SK-N-SH (cell line): ENCODE results near the gene CHEK1. TPM values are rescaled to one million over a fixed set of nuclear protein-coding genes. Genes with fewer than 3 reads are reported as not detected.

Experiments used
- CTCF ChIA-PET: fragments of 300-600, 350-600 bp; formaldehyde crosslinking; extraction: SDS; loops from one replicate; lab custom pipeline; 2021; lab: Yijun Ruan, JAX
- POLR2A ChIA-PET: fragments of 350-600 bp; sonication (Branson Sonifier 250); formaldehyde crosslinking; extraction: SDS; loops from one replicate; lab custom pipeline; 2020; ENCODE audit warnings: antibody characterized with exemption, inconsistent platforms; lab: Yijun Ruan, JAX
- DNase-seq: peaks from one replicate; pipeline ENCODE4 v3.0.0; 2012
- H2AFZ ChIP-seq: fragments of 200-600 bp; sonication (generic); 2 replicates; pipeline ENCODE4 v1.8.1; 2016; ENCODE audit warnings: antibody characterized with exemption, mild to moderate bottlenecking, low read depth
- H3F3A ChIP-seq: fragments of 200-600 bp; sonication (generic); replicated peaks from 2 replicates; pipeline ENCODE3; 2016; ENCODE audit warnings: antibody characterized with exemption, mild to moderate bottlenecking; ENCODE audit not compliant: insufficient read depth
- H3K27ac ChIP-seq, 2 experiments: fragments of 200-500 bp in 1 of 2; fragments of 200-600 bp in 1 of 2; sonication (Bioruptor generic) in 1 of 2; sonication (generic), shearing (Covaris generic) in 1 of 2; 2 replicates each; pipeline versions ENCODE4 v1.5.1 to v1.6.1; 2014 to 2016; ENCODE audit warnings: low read depth in 2 of 2, inconsistent platforms in 1 of 2, low read length in 1 of 2, mild to moderate bottlenecking in 1 of 2, mixed read lengths in 1 of 2
- H3K27me3 ChIP-seq: fragments of 200-600 bp; sonication (generic), shearing (Covaris generic); 2 replicates; pipeline ENCODE4 v1.6.1; 2016; ENCODE audit warnings: mixed run types; ENCODE audit not compliant: insufficient read depth
- H3K36me3 ChIP-seq, 2 experiments: fragments of 200-500 bp in 1 of 2; fragments of 200-600 bp in 1 of 2; sonication (Bioruptor generic) in 1 of 2; sonication (generic) in 1 of 2; replicated peaks in 1 of 2; 2 replicates each; pipeline versions ENCODE3 to v1.5.1; 2014 to 2016; ENCODE audit warnings: low read length in 1 of 2, mild to moderate bottlenecking in 1 of 2; ENCODE audit not compliant: insufficient read depth in 2 of 2, control insufficient read depth in 1 of 2
- H3K4me1 ChIP-seq, 2 experiments: fragments of 200-500 bp in 1 of 2; fragments of 200-600 bp in 1 of 2; sonication (Bioruptor generic) in 1 of 2; sonication (generic), shearing (Covaris generic) in 1 of 2; 2 replicates each; pipeline versions ENCODE4 v1.5.1 to v1.6.1; 2014 to 2016; ENCODE audit warnings: low read depth in 1 of 2, low read length in 1 of 2, mixed run types in 1 of 2; ENCODE audit not compliant: insufficient read depth in 2 of 2, control insufficient read depth in 1 of 2
- H3K4me2 ChIP-seq: fragments of 200-600 bp; sonication (generic), shearing (Covaris generic); 2 replicates; pipeline ENCODE4 v1.6.1; 2017; ENCODE audit warnings: mixed run types
- H3K4me3 ChIP-seq, 2 experiments: fragments of 200-500 bp in 1 of 2; fragments of 200-600 bp in 1 of 2; sonication (Bioruptor generic) in 1 of 2; sonication (generic), shearing (Covaris generic) in 1 of 2; 2 replicates each; pipeline versions ENCODE4 v1.5.1 to v1.8.1; 2014 to 2016; ENCODE audit warnings: low read depth in 2 of 2, inconsistent platforms in 1 of 2, low read length in 1 of 2, mild to moderate bottlenecking in 1 of 2, mixed read lengths in 1 of 2, moderate library complexity in 1 of 2
- H3K79me2 ChIP-seq: fragments of 200-600 bp; sonication (generic); 2 replicates; pipeline ENCODE4 v1.8.1; 2017; ENCODE audit warnings: mild to moderate bottlenecking; ENCODE audit not compliant: insufficient read depth
- H3K9ac ChIP-seq: fragments of 200-600 bp; sonication (generic); 2 replicates; pipeline ENCODE4 v1.6.1; 2017; ENCODE audit warnings: mixed run types
- H3K9me2 ChIP-seq: fragments of 200-600 bp; sonication (generic); 2 replicates; pipeline ENCODE4 v1.6.1; 2017; ENCODE audit warnings: mixed run types
- H3K9me3 ChIP-seq: fragments of 200-600 bp; sonication (generic); 2 replicates; pipeline ENCODE4 v1.6.1; 2017; ENCODE audit warnings: mixed run types, mild to moderate bottlenecking, moderate library complexity
- H4K20me1 ChIP-seq: fragments of 200-600 bp; sonication (generic); 2 replicates; pipeline ENCODE4 v1.6.1; 2017; ENCODE audit warnings: mild to moderate bottlenecking, mixed run types; ENCODE audit not compliant: insufficient read depth
- EZH2phosphoT487 ChIP-seq: fragments of 200-600 bp; sonication (generic); IDR thresholded peaks from 2 replicates; pipeline ENCODE4 v1.6.1; 2017; ENCODE audit warnings: low read depth, mixed run types, mild to moderate bottlenecking, antibody characterized with exemption, moderate library complexity, borderline replicate concordance
- FOSL2 ChIP-seq: IDR thresholded peaks from 2 replicates; pipeline ENCODE4 v1.4.0; 2012; ENCODE audit warnings: low read depth, mild to moderate bottlenecking, moderate library complexity, borderline replicate concordance
- GABPA ChIP-seq: IDR thresholded peaks from 2 replicates; pipeline ENCODE4 v1.4.0; 2012; ENCODE audit warnings: low read depth, mild to moderate bottlenecking
- MXI1 ChIP-seq: IDR thresholded peaks from 2 replicates; pipeline ENCODE4 v1.6.1; 2012; ENCODE audit warnings: mild to moderate bottlenecking, low read depth, low read length, improper control_type of control experiment
- NFIC ChIP-seq: IDR thresholded peaks from 2 replicates; pipeline ENCODE4 v1.4.0; 2012; ENCODE audit warnings: borderline replicate concordance
- NRF1 ChIP-seq: IDR thresholded peaks from 2 replicates; pipeline ENCODE4 v1.6.1; 2012; ENCODE audit warnings: low read depth, mild to moderate bottlenecking, low read length
- RCOR1 ChIP-seq: fragments of 150-350 bp; IDR thresholded peaks from 2 replicates; pipeline ENCODE4 v1.6.1; 2017; ENCODE audit warnings: antibody characterized with exemption, low read length
- RFX5 ChIP-seq: IDR thresholded peaks from 2 replicates; pipeline ENCODE4 v1.6.1; 2012; ENCODE audit warnings: mild to moderate bottlenecking, improper control_type of control experiment, low read length
- RXRA ChIP-seq: IDR thresholded peaks from 2 replicates; pipeline ENCODE4 v1.4.0; 2012; ENCODE audit warnings: low read depth, mild to moderate bottlenecking, borderline replicate concordance
- TCF12 ChIP-seq: IDR thresholded peaks from 2 replicates; pipeline ENCODE4 v1.4.0; 2012
- YY1 ChIP-seq: IDR thresholded peaks from 2 replicates; pipeline ENCODE4 v1.4.0; 2012; ENCODE audit warnings: low read depth, mild to moderate bottlenecking
- WGBS: methylation state at CpG from one replicate; pipeline ENCODE4 v1.1.6; 2017; ENCODE audit warnings: low lambda C conversion rate; 5-methylcytosine and 5-hydroxymethylcytosine counted together
- polyA plus RNA-seq, 3 experiments: library from polyadenylated mRNA; depleted of rRNA; stranded (reverse); fragments of >200 nt; gene quantifications; 2 replicates each; pipeline ENCODE4 v1.2.3, GENCODE V29; 2012
- TF ChIP-seq, protein P1 (sequence below): IDR thresholded peaks from 2 replicates; pipeline ENCODE4 v1.6.1; 2012; ENCODE audit warnings: mild to moderate bottlenecking, low read depth, low read length, moderate library complexity
- TF ChIP-seq, protein P2 (sequence below): fragments of 150-350 bp; IDR thresholded peaks from 2 replicates; pipeline ENCODE4 v1.6.1; 2017; ENCODE audit warnings: antibody characterized with exemption, low read length, low read depth, borderline replicate concordance
- TF ChIP-seq, protein P3 (sequence below): IDR thresholded peaks from 2 replicates; pipeline ENCODE4 v1.4.0; 2012; ENCODE audit warnings: low read depth

Gene CHEK1
- polyA plus RNA-seq, 1 of the 3 experiments (the other 2 are of a cell fraction) = 12.1 TPM

DNA sequence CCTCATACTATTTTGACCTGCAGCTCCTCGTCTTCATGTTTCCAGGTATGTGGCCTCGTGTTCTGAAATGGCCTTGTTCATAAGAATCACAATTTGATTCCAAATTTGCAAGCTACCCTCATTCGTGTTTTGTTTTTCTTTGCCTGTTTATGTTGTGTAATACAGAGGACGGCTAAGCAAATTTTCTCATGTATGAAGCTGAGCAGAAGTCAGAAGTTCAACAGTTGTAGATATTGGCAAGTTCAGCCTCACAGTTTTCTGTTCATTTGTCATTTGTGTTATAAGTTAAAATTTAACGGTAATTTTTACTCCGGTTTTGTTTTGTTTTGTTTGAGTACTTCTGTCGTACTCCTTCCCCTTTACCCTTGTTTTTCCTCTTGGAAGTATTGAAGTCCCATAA lies 15.4 kb upstream of the CHEK1 start:
- ChIA-PET CTCF (interaction anchor here (1.2 kb wide), 1 partner anchor 16 kb away, joined by 4 read pairs; no protein-coding TSS in a partner anchor), POLR2A (no interaction called here)
- Histone ChIP-seq H3K9me2 (no peaks in the 10 kb centered on the region), H4K20me1 (no peaks in the 10 kb centered on the region), H3K4me2 (no peak overlapping the region), H3K4me1 (no peaks in the 10 kb centered on the region), H3K79me2 (no peaks in the 10 kb centered on the region), H3K36me3 (peaks cover 86 to 92% of the 10 kb centered on the region in 2 experiments), H3K9me3 (no peaks in the 10 kb centered on the region), H3K27ac (no peak overlapping the region), H3K9ac (no peak overlapping the region), H3F3A (no peaks in the 10 kb centered on the region), H2AFZ (no peak overlapping the region), H3K27me3 (no peaks in the 10 kb centered on the region), H3K4me3 (no peak overlapping the region)
- WGBS = 84% methylated on average over 7 of the region's 7 CpGs
- no peak for TF ChIP-seq GABPA
- TF ChIP-seq NFIC = no peak
- TF ChIP-seq NRF1 = no peak
- no peak for TF ChIP-seq RXRA
- TF ChIP-seq TCF12 = no peak
- TF ChIP-seq, protein P1, sequence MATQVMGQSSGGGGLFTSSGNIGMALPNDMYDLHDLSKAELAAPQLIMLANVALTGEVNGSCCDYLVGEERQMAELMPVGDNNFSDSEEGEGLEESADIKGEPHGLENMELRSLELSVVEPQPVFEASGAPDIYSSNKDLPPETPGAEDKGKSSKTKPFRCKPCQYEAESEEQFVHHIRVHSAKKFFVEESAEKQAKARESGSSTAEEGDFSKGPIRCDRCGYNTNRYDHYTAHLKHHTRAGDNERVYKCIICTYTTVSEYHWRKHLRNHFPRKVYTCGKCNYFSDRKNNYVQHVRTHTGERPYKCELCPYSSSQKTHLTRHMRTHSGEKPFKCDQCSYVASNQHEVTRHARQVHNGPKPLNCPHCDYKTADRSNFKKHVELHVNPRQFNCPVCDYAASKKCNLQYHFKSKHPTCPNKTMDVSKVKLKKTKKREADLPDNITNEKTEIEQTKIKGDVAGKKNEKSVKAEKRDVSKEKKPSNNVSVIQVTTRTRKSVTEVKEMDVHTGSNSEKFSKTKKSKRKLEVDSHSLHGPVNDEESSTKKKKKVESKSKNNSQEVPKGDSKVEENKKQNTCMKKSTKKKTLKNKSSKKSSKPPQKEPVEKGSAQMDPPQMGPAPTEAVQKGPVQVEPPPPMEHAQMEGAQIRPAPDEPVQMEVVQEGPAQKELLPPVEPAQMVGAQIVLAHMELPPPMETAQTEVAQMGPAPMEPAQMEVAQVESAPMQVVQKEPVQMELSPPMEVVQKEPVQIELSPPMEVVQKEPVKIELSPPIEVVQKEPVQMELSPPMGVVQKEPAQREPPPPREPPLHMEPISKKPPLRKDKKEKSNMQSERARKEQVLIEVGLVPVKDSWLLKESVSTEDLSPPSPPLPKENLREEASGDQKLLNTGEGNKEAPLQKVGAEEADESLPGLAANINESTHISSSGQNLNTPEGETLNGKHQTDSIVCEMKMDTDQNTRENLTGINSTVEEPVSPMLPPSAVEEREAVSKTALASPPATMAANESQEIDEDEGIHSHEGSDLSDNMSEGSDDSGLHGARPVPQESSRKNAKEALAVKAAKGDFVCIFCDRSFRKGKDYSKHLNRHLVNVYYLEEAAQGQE = no peak
- DNase-seq = no peak

DNA sequence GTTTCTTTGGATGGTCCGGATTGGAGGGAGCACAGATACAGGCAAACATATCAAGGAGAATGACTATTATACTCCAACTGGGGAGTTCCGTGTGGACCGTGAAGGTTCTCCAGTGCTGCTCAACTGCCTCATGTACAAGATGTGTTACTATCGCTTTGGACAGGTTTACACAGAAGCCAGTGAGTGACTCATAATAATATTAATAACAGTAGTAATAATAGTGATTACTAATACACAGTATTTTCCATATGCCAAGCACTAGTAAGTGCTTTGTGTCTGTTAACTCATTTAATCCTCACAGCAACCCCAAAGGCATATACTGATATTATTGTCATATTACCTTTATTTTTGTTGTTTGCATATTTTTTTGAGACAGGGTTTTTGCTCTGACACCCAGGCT lies 6.6 kb upstream of the CHEK1 start:
- H3K4me2 ChIP-seq = no peak overlapping the region
- H3K9me2 ChIP-seq = no peaks in the 10 kb centered on the region
- peaks cover 71 to 88% of the 10 kb centered on the region in 2 experiments for H3K36me3 ChIP-seq
- H3K4me1 ChIP-seq = no peaks in the 10 kb centered on the region; a peak in 1 of 4 replicates
- no peak overlapping the region for H3K9ac ChIP-seq
- POLR2A ChIA-PET = no interaction called here
- no peaks in the 10 kb centered on the region; the same call in 1 of the 2 replicates for H3K79me2 ChIP-seq
- WGBS = 92% methylated on average over 4 of the region's 4 CpGs
- no peak overlapping the region for H2AFZ ChIP-seq
- H3K4me3 ChIP-seq = no peak overlapping the region
- no peak overlapping the region for H3K27ac ChIP-seq
- no peaks in the 10 kb centered on the region for H4K20me1 ChIP-seq
- H3F3A ChIP-seq = peaks cover 48% of the 10 kb centered on the region
- no peaks in the 10 kb centered on the region for H3K27me3 ChIP-seq
- CTCF ChIA-PET = no interaction called here
- H3K9me3 ChIP-seq = no peaks in the 10 kb centered on the region
- DNase-seq = no peak
- TF ChIP-seq, protein P2, sequence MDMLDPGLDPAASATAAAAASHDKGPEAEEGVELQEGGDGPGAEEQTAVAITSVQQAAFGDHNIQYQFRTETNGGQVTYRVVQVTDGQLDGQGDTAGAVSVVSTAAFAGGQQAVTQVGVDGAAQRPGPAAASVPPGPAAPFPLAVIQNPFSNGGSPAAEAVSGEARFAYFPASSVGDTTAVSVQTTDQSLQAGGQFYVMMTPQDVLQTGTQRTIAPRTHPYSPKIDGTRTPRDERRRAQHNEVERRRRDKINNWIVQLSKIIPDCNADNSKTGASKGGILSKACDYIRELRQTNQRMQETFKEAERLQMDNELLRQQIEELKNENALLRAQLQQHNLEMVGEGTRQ = no peak
- TF ChIP-seq RCOR1 = no peak
- no peak for TF ChIP-seq YY1
- no peak for TF ChIP-seq RFX5
- no peak for TF ChIP-seq NFIC
- TF ChIP-seq, protein P3, sequence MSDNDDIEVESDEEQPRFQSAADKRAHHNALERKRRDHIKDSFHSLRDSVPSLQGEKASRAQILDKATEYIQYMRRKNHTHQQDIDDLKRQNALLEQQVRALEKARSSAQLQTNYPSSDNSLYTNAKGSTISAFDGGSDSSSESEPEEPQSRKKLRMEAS = no peak
- no peak for TF ChIP-seq EZH2phosphoT487
- TF ChIP-seq RXRA = no peak
- TF ChIP-seq MXI1 = no peak
- no peak for TF ChIP-seq FOSL2
